GM11168 (cell line): ENCODE results near the gene ENO3.

Experiments used
- in situ Hi-C: fragments of 300-500 bp; cut with MboI; formaldehyde crosslinking; loops from one replicate; pipeline ENCODE4 v1.12.0; 2022; ENCODE audit warnings: low sequenced_read_pairs; ENCODE audit not compliant: unreplicated experiment

The ENO3 gene

GRCh38 chr17:4998732-4999429 is 48.0 kb downstream of the ENO3 start:
- in situ Hi-C loops = no loop called here

GRCh38 chr17:4999430-5000093 is 48.6 kb downstream of the ENO3 start:
- in situ Hi-C loops = no loop called here

GRCh38 chr17:5000237-5000639 is 49.3 kb downstream of the ENO3 start:
- in situ Hi-C loops = no loop called here

DNA sequence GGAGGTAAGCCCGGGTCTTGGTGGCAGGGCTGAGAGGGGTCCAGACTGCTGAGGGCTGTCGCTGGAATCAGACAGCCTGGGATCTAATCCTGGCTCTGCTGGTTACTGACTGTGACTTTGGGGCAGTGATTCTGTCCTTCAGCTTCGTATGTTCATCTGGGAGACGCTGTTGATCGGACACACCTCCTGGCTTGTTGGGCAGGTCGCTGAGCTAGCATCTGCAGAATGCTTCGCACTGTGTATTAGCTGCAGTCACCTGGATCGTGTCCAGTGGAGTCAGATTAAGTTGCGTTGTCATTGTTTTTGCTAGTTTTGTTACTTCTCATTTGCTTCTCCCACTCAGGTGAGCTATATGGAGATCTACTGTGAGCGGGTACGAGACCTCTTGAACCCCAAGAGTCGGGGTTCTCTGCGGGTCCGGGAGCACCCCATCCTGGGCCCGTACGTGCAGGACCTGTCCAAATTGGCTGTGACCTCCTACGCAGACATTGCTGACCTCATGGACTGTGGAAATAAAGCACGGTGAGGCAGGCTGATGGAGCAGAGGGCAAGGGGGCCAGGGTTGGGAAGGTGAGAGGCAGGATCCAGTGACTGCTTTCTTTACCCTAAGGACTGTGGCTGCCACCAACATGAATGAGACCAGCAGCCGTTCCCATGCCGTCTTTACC is 51.3 kb downstream of the ENO3 start:
- in situ Hi-C loops = no loop called here

DNA sequence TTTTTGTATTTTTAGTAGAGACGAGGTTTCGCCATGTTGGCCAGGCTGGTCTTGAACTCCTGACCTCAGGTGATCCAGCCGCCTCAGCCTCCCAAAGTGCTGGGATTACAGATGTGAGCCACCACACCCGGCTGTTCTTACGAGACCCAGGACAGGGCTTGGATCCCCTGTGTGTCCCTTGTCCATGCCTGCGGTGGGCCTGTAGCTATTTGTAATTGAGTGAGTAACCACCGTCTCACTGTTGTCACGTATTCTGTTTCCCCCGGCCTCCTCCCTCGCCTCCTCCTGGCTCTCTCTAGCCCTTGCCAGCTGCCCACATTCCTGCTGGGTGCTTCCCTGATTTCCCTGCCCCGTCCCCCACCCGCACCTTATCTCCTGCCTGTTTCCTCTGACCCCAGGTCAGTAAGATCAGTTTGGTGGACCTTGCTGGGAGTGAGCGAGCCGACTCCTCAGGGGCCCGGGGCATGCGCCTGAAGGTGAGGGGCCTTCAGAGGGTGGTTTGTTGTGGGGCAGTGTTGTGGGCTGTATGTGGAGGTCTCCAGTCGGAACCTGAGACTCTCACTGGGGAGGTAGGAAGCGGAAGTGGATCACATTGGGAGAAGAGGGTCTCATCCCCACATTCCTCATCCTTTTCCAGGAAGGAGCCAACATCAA is 52.4 kb downstream of the ENO3 start:
- in situ Hi-C loops = no loop called here
